ENCODE measurements around the gene PIR.

DNA sequence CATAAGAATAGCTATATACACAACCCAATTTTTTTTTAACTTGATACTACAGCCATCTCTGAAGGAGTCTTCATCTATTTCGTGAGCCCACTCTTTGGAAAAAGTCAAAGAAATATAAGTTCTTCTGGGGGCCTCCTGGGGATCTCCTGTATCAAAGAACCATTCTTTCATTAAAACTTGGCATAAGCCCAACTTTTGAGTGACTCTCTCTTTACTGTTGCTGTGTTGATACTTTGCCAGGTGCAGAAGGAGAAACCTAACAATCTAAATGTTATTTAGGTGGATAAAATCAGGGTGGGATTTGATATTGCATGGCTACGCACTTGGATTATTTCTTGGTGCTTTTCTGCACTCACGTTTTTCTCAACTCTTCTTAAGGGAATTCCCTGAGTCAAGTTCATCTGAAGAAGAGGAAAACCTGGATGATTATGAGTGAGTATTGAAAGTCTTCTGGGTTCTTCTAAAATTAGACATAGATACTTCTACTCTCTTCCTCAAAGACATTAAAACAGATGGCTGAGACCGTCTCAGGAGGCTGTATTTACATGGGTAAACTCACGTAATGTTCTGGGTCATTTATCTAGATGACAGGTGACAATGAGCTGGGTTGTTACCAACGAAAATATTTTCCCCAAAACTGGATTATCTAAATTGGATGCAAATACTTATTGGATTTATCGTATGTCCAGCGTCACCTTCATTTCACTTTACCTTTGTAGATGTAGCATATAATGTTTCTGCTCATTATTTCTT, 32.7 kb upstream of the PIR start:
- TF ChIP-seq POLR2A (IDR thresholded peaks at IDR 0.05): no peak
- TF ChIP-seq, protein P1, sequence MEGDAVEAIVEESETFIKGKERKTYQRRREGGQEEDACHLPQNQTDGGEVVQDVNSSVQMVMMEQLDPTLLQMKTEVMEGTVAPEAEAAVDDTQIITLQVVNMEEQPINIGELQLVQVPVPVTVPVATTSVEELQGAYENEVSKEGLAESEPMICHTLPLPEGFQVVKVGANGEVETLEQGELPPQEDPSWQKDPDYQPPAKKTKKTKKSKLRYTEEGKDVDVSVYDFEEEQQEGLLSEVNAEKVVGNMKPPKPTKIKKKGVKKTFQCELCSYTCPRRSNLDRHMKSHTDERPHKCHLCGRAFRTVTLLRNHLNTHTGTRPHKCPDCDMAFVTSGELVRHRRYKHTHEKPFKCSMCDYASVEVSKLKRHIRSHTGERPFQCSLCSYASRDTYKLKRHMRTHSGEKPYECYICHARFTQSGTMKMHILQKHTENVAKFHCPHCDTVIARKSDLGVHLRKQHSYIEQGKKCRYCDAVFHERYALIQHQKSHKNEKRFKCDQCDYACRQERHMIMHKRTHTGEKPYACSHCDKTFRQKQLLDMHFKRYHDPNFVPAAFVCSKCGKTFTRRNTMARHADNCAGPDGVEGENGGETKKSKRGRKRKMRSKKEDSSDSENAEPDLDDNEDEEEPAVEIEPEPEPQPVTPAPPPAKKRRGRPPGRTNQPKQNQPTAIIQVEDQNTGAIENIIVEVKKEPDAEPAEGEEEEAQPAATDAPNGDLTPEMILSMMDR (IDR thresholded peaks at IDR 0.05): no peak
